Heart left ventricle (tissue), 13 donors: ENCODE measurements around the gene NIPBL.

ENCODE experiments used
- CTCF ChIP-seq, 12 donors: fragments of 200-600 bp; sonication (generic) in 4 of 12; IDR thresholded peaks; one replicate each; pipeline versions ENCODE4 v1.5.0 to v1.8.0; 2018 to 2022; ENCODE audit warnings: antibody characterized with exemption in 12 of 12, mild to moderate bottlenecking in 5 of 12
- POLR2A ChIP-seq, 2 donors: fragments of 450-650 bp; IDR thresholded peaks; one replicate each; pipeline ENCODE4 v1.6.1; 2017; ENCODE audit warnings: antibody characterized with exemption in 2 of 2, mild to moderate bottlenecking in 2 of 2, moderate library complexity in 2 of 2
- donor health status: ischemic (EF 13 %, LVEDD 7.1; RV severe dilation, severe dysfunction).
- donor health status: DM: no; HTN: yes; CAD: no.
- donor health status: DM: no; HTN: no; CAD: no.
- donor health status: ischemic (EF 25% LVEDD 6.9; RV normal size, moderate dysfunction).
- donor health status: ischemic (EF 25% LVEDD 5.7; RV mildly dilated, moderate dysfunction).
- donor health status: ischemic (EF 35%, LVEDD 5.7; RV mildly dilated, moderate dysfunction).
- donor health status: nonischemic (EF 11% LVEDD 7.7; RV severe dilation, severe dysfunction).
- donor health status: DM: yes; HTN: yes; CAD: no.
- donor health status: PGD.
- donor health status: ischemic (EF 29% LVEDD 5.4; RV normal size, mild dysfunction).
- donor health status: nonischemic (EF 23%, LVEDD 6.1; RV moderate dilation, normal function).

DNA sequence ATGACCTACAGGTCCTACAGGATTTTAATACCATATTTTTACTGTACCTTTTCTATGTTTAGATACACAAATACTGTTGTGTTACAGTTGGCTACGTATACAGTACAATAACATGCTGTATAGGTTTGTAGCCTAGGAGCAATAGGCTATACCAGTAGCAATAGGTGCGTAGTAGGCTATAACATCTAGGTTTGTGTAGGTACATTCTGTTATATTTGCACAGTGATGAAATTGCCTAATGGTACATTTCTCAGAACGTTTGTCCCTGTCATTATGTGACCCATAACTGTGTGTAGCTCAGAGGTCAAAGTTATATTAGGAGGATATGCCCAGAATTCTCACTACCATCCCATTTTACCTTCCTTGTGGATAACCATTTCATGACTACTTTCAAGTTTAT lies 59.7 kb downstream of the NIPBL start:
- TF ChIP-seq CTCF (IDR thresholded peaks at IDR 0.05), result no peak
- TF ChIP-seq POLR2A (IDR thresholded peaks at IDR 0.05), result no peak
